Measurements from ENCODE around the gene MEIS1.

DNA sequence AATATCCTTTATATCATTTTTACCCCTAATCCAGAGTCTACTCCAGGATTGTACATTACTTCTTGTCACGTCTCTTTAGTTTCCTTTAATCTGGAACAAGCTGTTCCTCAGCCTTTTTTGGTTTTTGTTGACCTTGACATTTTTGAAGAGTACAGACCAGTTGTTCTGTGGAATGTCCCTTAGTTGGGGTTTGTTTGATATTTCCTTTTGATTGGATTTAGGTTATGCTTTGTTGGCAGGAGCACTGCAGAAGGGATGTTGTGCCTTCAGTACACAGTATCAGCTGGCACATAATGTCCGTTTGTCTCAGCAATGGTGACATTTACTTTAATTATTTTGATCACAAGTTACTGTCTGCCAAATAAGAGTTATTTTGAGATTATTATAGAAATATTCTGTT, 160.6 kb downstream of the MEIS1 start:
- TF ChIP-seq, protein P1, sequence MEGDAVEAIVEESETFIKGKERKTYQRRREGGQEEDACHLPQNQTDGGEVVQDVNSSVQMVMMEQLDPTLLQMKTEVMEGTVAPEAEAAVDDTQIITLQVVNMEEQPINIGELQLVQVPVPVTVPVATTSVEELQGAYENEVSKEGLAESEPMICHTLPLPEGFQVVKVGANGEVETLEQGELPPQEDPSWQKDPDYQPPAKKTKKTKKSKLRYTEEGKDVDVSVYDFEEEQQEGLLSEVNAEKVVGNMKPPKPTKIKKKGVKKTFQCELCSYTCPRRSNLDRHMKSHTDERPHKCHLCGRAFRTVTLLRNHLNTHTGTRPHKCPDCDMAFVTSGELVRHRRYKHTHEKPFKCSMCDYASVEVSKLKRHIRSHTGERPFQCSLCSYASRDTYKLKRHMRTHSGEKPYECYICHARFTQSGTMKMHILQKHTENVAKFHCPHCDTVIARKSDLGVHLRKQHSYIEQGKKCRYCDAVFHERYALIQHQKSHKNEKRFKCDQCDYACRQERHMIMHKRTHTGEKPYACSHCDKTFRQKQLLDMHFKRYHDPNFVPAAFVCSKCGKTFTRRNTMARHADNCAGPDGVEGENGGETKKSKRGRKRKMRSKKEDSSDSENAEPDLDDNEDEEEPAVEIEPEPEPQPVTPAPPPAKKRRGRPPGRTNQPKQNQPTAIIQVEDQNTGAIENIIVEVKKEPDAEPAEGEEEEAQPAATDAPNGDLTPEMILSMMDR (IDR thresholded peaks at IDR 0.05) = no peak
- no peak for TF ChIP-seq POLR2A (IDR thresholded peaks at IDR 0.05)
- no peak for TF ChIP-seq EP300 (IDR thresholded peaks at IDR 0.05)

All from gastroesophageal sphincter (tissue), 3 donors.